T-helper 1 cell treated with Interleukin-12 subunit alpha and Interleukin-12 subunit beta and Interleukin-4 antibody, amounts not matched to agents 30 ng/mL and 1 ng/mL, for 36 hours (primary cell): Measurements from ENCODE around the gene FKBP9. TPM values are rescaled to one million over a fixed set of nuclear protein-coding genes. Genes with fewer than 3 reads are reported as not detected.
"Not testable (repeated sequence)": the region's sequence is repeated elsewhere in the genome, so short reads cannot be mapped to it uniquely, and the experiment has no call there.

ENCODE experiments used
- intact Hi-C: fragments of 100-400 bp; cut with micrococcal nuclease; formaldehyde crosslinking; loops from one replicate; pipeline ENCODE4 v1.15.1; 2024
- total RNA-seq: library from RNA; stranded (reverse); gene quantifications from 2 replicates; pipeline ENCODE4 v1.2.3, GENCODE V29; 2022

The FKBP9 gene
- total RNA-seq, 1 donor from 2014 or later, result 1.1 TPM

- intact Hi-C loops, result not testable (repeated sequence)
Measured at GRCh38 chr7:33003111-33003510, 45.9 kb downstream of the FKBP9 start.

- intact Hi-C loops, result not testable (repeated sequence)
Measured at GRCh38 chr7:33004104-33004616, 46.9 kb downstream of the FKBP9 start.

DNA sequence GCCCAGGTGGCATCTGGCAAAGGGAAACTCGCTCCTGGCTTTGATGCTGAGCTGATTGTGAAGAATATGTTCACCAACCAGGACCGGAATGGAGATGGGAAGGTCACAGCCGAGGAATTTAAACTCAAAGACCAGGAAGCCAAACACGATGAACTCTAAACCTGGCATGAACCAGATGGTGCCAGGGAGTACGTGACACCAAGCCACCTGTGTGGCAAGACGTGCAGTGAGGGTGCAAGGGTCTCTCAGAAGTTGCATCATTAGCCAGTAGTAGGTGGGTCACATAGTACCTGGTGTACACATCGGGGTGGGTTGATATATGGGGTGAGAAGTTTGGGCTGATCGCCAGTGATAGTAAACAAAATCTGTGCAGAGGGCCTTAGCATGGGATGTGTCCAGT is 48.0 kb downstream of the FKBP9 start:
- intact Hi-C loops, result not testable (repeated sequence)

- intact Hi-C loops, result not testable (repeated sequence)
Measured at GRCh38 chr7:33005690-33006089, 48.5 kb downstream of the FKBP9 start.

GRCh38 chr7:33009734-33010133 is 52.5 kb downstream of the FKBP9 start:
- intact Hi-C loops, result no loop called here

- intact Hi-C loops, result no loop called here
Measured at GRCh38 chr7:33012364-33012763, 55.1 kb downstream of the FKBP9 start.

DNA sequence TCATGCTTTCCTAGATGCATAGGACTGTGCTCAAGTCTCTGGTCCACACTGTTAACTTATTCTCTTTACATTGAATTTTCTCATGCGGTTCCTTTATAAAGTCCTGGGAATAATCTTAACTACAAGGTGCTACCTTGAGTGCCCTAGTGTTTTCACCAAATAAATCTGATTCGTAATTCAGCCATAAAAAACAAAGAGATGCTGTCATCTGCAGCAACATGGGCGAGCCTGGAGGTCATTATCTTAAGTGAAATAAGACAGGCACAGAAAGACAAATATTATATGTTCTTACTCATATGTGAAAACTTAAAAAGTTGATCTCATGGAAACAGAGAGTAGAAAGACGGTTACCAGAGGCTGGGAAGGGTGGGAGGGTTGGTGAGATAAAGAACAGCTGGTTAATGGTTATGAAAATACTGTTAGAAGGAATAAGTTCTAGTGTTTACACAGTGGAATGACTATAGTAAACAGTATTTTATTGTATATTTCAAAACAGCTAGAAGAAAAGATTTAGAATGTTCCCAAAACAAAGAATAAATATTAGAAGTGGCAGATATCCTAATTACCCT is 67.0 kb downstream of the FKBP9 start:
- intact Hi-C loops, result no loop called here

GRCh38 chr7:33035776-33036175 is 78.5 kb downstream of the FKBP9 start:
- intact Hi-C loops, result loop anchor here (10.0 kb wide), 1 partner anchor 1999 kb away; the partner anchor contains the start of gene DPY19L1

DNA sequence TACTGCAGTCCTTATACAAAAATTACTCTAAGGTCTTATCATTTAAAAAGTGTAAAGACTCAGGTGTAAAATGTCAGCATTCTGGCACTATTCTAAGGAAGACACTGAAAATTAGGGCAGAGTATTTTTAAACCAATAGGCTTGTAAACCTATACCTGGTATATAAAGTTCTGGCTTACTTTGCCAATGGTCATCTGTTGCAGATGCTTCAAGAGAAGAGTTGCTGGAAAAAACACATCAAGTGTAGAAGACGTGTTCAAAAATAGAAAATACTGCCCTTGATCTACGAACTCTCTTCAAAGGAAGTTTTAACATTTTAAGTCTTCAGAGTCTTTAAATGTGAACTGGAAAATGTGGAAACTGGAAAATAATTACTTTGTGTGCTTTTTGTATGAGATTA is 81.4 kb downstream of the FKBP9 start:
- intact Hi-C loops, result loop anchor here (1.0 to 10.0 kb wide), 8 partner anchors 7 to 1996 kb away; partner anchors contain the start of genes BBS9 and DPY19L1

- intact Hi-C loops, result loop anchor here (1.0 to 10.0 kb wide), 8 partner anchors 8 to 1995 kb away; partner anchors contain the start of genes BBS9 and DPY19L1
Measured at GRCh38 chr7:33039257-33039902, 82.1 kb downstream of the FKBP9 start.

DNA sequence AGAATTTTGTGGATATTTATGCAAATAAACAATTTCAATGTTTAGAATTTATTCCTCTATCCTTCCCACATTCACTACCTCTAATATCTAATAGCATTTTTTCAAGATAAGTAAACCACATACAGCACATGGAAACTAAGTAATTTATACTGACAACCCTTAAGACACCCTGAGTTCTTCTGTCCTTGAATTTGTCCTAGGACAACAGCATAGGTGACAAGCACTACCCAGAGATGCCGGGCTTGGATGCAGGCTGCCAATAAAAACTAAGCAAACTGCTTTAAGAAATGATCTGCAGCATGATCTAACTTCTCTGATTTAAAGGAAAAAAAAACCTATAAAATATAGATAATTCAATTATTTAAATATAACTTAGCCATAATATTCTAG is 82.7 kb downstream of the FKBP9 start:
- intact Hi-C loops, result loop anchor here (1.0 to 10.0 kb wide), 10 partner anchors 9 to 1995 kb away; partner anchors contain the start of genes AVL9, BBS9 and DPY19L1

- intact Hi-C loops, result loop anchor here (1.0 kb wide), 2 partner anchors 149 to 546 kb away; partner anchors contain the start of gene AVL9
Measured at GRCh38 chr7:33040803-33041516, 83.7 kb downstream of the FKBP9 start.

DNA sequence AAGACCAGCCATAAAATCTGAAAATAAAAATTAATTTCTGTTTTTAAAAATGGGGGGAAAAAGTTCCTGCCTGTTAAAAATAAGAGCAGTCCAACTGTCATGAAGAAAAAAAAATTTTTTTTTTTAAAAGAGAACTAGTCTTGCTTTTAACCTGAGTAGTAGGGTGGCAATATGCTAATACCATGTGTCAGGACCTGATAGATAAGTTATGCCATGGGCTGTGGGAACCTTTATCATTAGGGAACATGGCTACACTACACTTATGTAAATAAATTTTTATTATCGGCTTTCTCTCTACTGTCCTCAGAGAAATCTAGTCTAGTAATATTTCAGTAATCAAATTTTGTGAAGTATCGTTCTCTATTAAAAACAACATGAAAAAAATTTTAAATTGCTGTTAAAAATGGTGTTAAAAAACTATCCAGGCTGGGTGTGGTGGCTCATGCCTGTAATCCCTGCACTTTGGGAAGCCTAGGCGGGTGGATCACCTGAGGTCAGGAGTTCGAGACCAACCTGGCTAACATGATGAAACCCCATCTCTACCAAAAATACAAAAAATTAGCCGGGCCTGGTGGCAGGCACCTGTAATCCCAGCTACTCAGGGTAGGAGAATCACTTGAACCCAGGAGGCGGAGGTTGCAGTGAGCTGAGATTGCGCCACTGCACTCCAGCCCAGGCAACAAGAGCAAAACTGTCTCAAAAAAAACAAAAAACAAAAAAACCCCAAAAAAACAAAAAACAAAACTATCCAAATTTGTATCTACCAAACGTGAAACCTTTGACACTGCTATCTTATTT is 84.6 kb downstream of the FKBP9 start:
- intact Hi-C loops, result no loop called here

GRCh38 chr7:33043501-33044400 is 86.5 kb downstream of the FKBP9 start:
- intact Hi-C loops, result no loop called here

- intact Hi-C loops, result no loop called here
Measured at GRCh38 chr7:33044401-33044718, 87.1 kb downstream of the FKBP9 start.

DNA sequence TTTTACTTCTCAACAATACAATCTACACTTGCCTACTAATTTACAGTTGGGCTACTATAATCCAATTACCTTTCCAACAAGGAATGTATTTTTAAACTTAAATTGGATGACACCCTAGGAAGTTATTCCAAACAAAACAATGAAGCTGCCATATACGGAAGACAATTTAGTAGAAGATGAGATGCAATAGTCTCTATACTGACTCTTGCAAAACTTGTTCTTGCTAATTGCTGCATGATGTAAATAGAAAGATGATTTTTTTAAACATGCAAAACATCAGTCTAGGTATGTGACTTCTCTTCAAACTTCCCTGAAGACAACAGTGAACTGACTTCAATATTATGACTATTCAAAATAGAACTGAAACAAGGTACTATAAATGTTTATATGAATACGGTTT is 87.7 kb downstream of the FKBP9 start:
- intact Hi-C loops, result no loop called here

DNA sequence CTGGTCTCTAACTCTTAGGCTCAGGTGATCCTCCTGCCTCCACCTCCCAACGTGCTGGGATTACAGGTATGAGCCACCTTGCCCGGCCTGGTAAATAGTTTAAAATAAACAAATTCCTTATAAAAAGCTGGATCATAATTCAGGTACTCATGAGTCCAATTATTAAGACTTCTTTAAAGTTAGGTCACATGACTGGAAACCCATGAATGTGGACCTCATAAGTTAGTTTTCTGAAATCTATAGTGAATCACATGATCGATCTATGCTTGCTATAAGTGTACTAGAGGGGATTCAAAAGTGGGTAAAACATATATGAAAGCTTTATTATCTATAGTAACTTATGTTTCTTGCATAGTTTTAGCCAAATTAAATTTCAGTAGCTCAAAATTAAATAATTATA is 91.0 kb downstream of the FKBP9 start:
- intact Hi-C loops, result no loop called here

DNA sequence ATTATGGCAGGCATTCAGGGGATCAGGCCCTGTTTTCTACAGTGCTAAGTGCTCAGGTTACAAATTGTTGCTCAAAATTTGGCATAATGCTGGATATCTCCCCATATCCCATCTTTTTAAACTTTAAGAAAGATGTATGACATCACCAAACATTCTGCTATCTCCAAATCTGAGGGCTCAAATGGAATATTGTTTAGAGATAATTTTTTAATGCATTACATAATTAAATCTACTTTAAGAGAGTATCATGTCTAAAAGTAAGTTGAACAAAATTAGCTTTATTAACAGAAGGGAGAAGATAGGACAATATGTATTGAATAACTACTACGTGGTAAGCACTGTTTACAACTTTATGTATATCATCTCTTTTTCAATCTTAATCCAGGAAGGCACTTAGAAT is 91.5 kb downstream of the FKBP9 start:
- intact Hi-C loops, result no loop called here

DNA sequence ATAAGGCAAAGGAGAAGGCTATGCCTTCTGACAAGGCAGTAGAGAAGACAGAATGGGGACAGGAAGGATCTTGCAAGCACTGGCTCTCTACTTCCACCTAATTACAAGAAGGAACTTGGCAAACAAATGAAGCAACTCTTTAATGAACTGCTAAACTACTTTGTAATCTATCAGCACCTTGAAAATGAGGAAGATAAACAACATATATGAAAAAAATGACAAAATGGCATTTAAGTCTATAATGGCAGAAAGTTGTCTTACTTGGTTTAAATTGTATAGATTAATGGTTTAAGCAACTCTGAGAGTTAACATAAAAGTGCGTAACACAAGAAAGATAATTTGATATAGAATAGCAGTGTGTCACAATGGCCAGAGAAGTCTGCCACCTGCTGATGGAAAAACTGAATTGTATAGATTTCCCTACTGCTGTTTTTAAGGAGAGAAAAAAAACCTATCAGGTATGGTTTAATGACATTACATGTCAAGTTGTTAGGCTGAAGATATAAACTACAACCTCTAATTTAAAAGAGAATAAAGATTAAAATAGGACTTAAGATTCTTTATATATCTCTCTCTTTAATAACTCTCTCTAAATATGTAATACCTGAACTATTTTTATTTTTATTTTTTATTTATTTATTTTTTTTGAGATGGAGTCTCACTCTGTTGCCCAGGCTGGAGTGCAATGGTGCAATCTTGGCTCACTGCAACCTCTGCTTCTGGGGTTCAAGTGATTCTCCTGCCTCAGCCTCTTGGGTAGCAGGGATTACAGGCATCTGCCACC is 93.5 kb downstream of the FKBP9 start:
- intact Hi-C loops, result loop anchor here (1.0 to 2.0 kb wide), 7 partner anchors 11 to 358 kb away; no protein-coding TSS in a partner anchor
